Measurements from ENCODE around the gene LRIG2. TPM values are rescaled to one million over a fixed set of nuclear protein-coding genes. Genes with fewer than 3 reads are reported as not detected.

Gene LRIG2
- total and polyA plus RNA-seq, 2 donors (not counting 3 experiments of a cell fraction or from before 2014, with no cell fraction given), result 8.4 to 20.1 TPM

DNA sequence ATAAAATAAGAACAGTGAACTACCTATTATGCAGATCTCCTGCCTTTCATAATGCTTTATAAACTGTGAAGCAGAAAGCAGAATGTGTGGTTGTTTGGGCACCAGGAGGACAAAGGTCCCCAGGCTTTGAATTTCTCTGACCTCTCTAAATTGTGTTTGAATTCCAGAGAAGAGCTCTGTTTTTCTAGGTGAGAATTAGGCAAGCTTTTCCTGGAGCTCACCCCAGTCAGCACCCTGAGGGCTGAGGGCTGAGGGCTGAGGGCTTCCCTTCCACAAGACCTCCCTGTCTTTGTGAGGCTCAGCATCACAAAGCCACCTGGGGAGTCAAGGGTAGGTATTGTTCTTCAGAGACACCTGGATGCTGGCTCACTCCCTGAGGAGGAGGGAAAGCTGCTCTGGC lies 45.5 kb upstream of the LRIG2 start:
- no TSS peak for BruUV-seq (replicated peaks)
- CTCF ChIA-PET, result interaction anchor here (0.5 to 2.5 kb wide), 5 partner anchors 15 to 45 kb away, joined by 3 to 9 read pairs (median 3); no protein-coding TSS in a partner anchor

More for the DNA sequence above, 45.5 kb upstream of the LRIG2 start:
- dilution Hi-C loops (cut with MboI; ENCODE audit: extremely low pct_ligation_motif_present, low sequenced_read_pairs) (no loop called here), intact Hi-C loops (cut with micrococcal nuclease) (no loop called here)
- Histone ChIP-seq H3K4me2 (ENCODE audit: insufficient read depth, low read length) (no peak overlapping the region), H3K27me3 (ENCODE audit: control insufficient read depth in 2 of 2, insufficient read depth in 2 of 2, low read length in 2 of 2) (no peaks in the 10 kb centered on the region), H4K20me1 (replicated peaks; ENCODE audit: control insufficient read depth, extremely low read depth, insufficient read depth, low read length) (no peaks in the 10 kb centered on the region), H3K9ac (replicated peaks; ENCODE audit: extremely low read depth, insufficient read depth, low read length) (no peak overlapping the region), H3K27ac (ENCODE audit: insufficient read depth, low read depth, low read length) (no peak overlapping the region), H3K9me1 (replicated peaks; ENCODE audit: control insufficient read depth, extremely low read depth, insufficient read depth, low read length) (no peaks in the 10 kb centered on the region), H3K4me3 (replicated peaks in 1 of 3; ENCODE audit: insufficient read depth in 1 of 3, low read depth in 1 of 3, low read length in 3 of 3) (no peak overlapping the region), H3K9me3 (replicated peaks; ENCODE audit: control insufficient read depth, insufficient read depth, low read length) (no peaks in the 10 kb centered on the region), H3K4me1 (ENCODE audit: control insufficient read depth, extremely low read depth, insufficient read depth, low read length) (peaks cover 10% of the 10 kb centered on the region), H3K36me3 (ENCODE audit: control insufficient read depth in 2 of 2, extremely low read depth in 1 of 2, insufficient read depth in 2 of 2, low read length in 2 of 2) (no peaks in the 10 kb centered on the region), H2AFZ (ENCODE audit: low read depth, low read length) (no peak overlapping the region), H3K79me2 (ENCODE audit: control insufficient read depth, insufficient read depth, low read length) (no peaks in the 10 kb centered on the region)
- POLR2A ChIA-PET, result no interaction called here
- TF ChIP-seq POLR2AphosphoS5 (IDR thresholded peaks at IDR 0.05; ENCODE audit: insufficient read depth, low read depth, low read length) (no peak), EZH2 (IDR thresholded peaks at IDR 0.05; ENCODE audit: borderline replicate concordance, low read depth, low read length, severe bottlenecking) (no peak), POLR2A (IDR thresholded peaks at IDR 0.05; ENCODE audit: low read depth, low read length) (no peak), GATA2 (IDR thresholded peaks at IDR 0.05; ENCODE audit: insufficient read depth, insufficient read length, low read depth, low read length) (no peak), MYC (IDR thresholded peaks at IDR 0.05; ENCODE audit: low read depth, low read length) (no peak), JUN (IDR thresholded peaks at IDR 0.05; ENCODE audit: borderline replicate concordance, insufficient read depth, insufficient read length, low read depth) (no peak), FOS (IDR thresholded peaks at IDR 0.05; ENCODE audit: borderline replicate concordance, insufficient read depth, low read length) (no peak)
- TF ChIP-seq, protein P1, sequence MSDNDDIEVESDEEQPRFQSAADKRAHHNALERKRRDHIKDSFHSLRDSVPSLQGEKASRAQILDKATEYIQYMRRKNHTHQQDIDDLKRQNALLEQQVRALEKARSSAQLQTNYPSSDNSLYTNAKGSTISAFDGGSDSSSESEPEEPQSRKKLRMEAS (IDR thresholded peaks at IDR 0.05; ENCODE audit: insufficient read depth, insufficient read length), result no peak
- TF ChIP-seq, protein P2, sequence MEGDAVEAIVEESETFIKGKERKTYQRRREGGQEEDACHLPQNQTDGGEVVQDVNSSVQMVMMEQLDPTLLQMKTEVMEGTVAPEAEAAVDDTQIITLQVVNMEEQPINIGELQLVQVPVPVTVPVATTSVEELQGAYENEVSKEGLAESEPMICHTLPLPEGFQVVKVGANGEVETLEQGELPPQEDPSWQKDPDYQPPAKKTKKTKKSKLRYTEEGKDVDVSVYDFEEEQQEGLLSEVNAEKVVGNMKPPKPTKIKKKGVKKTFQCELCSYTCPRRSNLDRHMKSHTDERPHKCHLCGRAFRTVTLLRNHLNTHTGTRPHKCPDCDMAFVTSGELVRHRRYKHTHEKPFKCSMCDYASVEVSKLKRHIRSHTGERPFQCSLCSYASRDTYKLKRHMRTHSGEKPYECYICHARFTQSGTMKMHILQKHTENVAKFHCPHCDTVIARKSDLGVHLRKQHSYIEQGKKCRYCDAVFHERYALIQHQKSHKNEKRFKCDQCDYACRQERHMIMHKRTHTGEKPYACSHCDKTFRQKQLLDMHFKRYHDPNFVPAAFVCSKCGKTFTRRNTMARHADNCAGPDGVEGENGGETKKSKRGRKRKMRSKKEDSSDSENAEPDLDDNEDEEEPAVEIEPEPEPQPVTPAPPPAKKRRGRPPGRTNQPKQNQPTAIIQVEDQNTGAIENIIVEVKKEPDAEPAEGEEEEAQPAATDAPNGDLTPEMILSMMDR (IDR thresholded peaks at IDR 0.05; ENCODE audit: extremely low read depth in 1 of 2, insufficient read depth in 1 of 2, low read depth in 1 of 2, low read length in 2 of 2), result no peak
- FAIRE-seq (no peak), DNase-seq (ENCODE audit: low read depth, low spot score) (no peak)
